Astrocyte (in vitro differentiated cells and primary cell): ENCODE data around the gene RNF125. TPM values are rescaled to one million over a fixed set of nuclear protein-coding genes. Genes with fewer than 3 reads are reported as not detected.

ENCODE experiments used
- DNase-seq: peaks from one replicate; pipeline ENCODE4 v3.0.0-alpha.2; 2010; ENCODE audit warnings: low read depth
- FAIRE-seq: peaks from 2 replicates; lab custom pipeline; 2011; peaks lifted over from hg19 to GRCh38; lab: Jason Lieb, UNC
- H2AFZ ChIP-seq: 2 replicates; pipeline ENCODE4 v1.6.0; 2012; ENCODE audit warnings: low read depth, low read length, inconsistent platforms
- H3K27ac ChIP-seq: 2 replicates; pipeline ENCODE4 v1.5.1; 2011; ENCODE audit warnings: low read depth, low read length, inconsistent platforms
- H3K27me3 ChIP-seq: 2 replicates; pipeline ENCODE4 v1.6.0; 2011; ENCODE audit warnings: low read length, inconsistent platforms; ENCODE audit not compliant: insufficient read depth
- H3K36me3 ChIP-seq: 2 replicates; pipeline ENCODE4 v1.5.1; 2011; ENCODE audit warnings: low read length, inconsistent platforms; ENCODE audit not compliant: insufficient read depth
- H3K4me1 ChIP-seq: 2 replicates; pipeline ENCODE4 v1.5.1; 2011; ENCODE audit warnings: low read length, inconsistent platforms; ENCODE audit not compliant: insufficient read depth
- H3K4me2 ChIP-seq: 2 replicates; pipeline ENCODE4 v1.6.0; 2012; ENCODE audit warnings: low read length, inconsistent platforms
- H3K4me3 ChIP-seq: 2 replicates; pipeline ENCODE4 v1.5.1; 2011; ENCODE audit warnings: low read depth, mild to moderate bottlenecking, low read length, inconsistent platforms; ENCODE audit not compliant: insufficient read depth
- H3K79me2 ChIP-seq: 2 replicates; pipeline ENCODE4 v1.6.0; 2012; ENCODE audit warnings: mild to moderate bottlenecking, low read length, inconsistent platforms; ENCODE audit not compliant: insufficient read depth
- H3K9ac ChIP-seq: 2 replicates; pipeline ENCODE4 v1.6.0; 2012; ENCODE audit warnings: mild to moderate bottlenecking, low read length, inconsistent platforms
- H3K9me3 ChIP-seq: 2 replicates; pipeline ENCODE4 v1.5.1; 2012; ENCODE audit warnings: low read depth, mild to moderate bottlenecking, low read length, inconsistent platforms; ENCODE audit not compliant: insufficient read depth
- H4K20me1 ChIP-seq: 2 replicates; pipeline ENCODE4 v1.6.0; 2012; ENCODE audit warnings: low read length, inconsistent platforms; ENCODE audit not compliant: insufficient read depth
- H3K27ac Mint-ChIP-seq: one replicate; pipeline ENCODE4 v1.8.0; 2021; ENCODE audit warnings: mild to moderate bottlenecking, mixed read lengths; ENCODE audit not compliant: unreplicated experiment
- H3K27me3 Mint-ChIP-seq: one replicate; pipeline ENCODE4 v1.8.0; 2021; ENCODE audit warnings: low read depth, mixed read lengths; ENCODE audit not compliant: unreplicated experiment
- H3K36me3 Mint-ChIP-seq: one replicate; pipeline ENCODE4 v1.8.0; 2021; ENCODE audit warnings: low read depth, mixed read lengths; ENCODE audit not compliant: unreplicated experiment
- H3K4me1 Mint-ChIP-seq: one replicate; pipeline ENCODE4 v1.8.0; 2021; ENCODE audit warnings: low read depth, mixed read lengths; ENCODE audit not compliant: unreplicated experiment
- H3K4me3 Mint-ChIP-seq: one replicate; pipeline ENCODE4 v1.8.0; 2021; ENCODE audit warnings: mild to moderate bottlenecking, moderate library complexity, mixed read lengths; ENCODE audit not compliant: unreplicated experiment
- H3K9me3 Mint-ChIP-seq: one replicate; pipeline ENCODE4 v1.8.0; 2021; ENCODE audit warnings: mild to moderate bottlenecking, mixed read lengths; ENCODE audit not compliant: unreplicated experiment
- EZH2 ChIP-seq: IDR thresholded peaks from 2 replicates; pipeline ENCODE4 v1.6.1; 2012; ENCODE audit warnings: mild to moderate bottlenecking, low read length, inconsistent platforms; ENCODE audit not compliant: insufficient read depth
- total RNA-seq: library from RNA; stranded (reverse); gene quantifications from 2 replicates; pipeline ENCODE4 v1.2.1, GENCODE V29; 2021
- TF ChIP-seq, protein P1 (sequence below): IDR thresholded peaks from 2 replicates; pipeline ENCODE4 v1.5.1; 2011; ENCODE audit warnings: low read depth, mild to moderate bottlenecking, inconsistent platforms, low read length, moderate library complexity; ENCODE audit not compliant: insufficient read depth

RNF125 gene
- total RNA-seq, 1 donor from 2014 or later: 1.9 TPM

DNA sequence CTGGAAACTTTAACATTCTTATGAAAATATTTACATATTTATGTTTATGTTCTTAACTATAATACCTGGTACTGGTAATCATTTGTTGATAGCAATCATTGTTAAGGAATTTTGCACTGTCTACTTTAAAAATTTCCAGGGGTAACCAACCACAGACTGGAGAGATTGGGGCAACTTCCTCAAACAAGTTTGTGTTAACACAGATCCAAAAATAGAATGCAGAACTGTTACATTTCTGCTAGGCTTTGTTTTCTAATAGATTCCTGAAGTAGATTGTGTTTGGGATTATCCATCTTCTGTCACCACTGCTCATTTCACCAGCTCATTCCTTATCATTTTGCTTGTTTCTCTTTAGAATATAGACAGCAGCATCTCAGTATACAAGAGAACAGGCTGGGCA, 23.7 kb downstream of the RNF125 start:
- no peak overlapping the region for H3K27ac ChIP-seq
- DNase-seq: no peak
- H3K4me2 ChIP-seq: no peak overlapping the region
- H3K27me3 ChIP-seq: no peaks in the 10 kb centered on the region
- no peaks in the 10 kb centered on the region for H3K4me1 ChIP-seq
- no peak for FAIRE-seq
- H3K4me3 ChIP-seq: no peak overlapping the region
- H4K20me1 ChIP-seq: no peaks in the 10 kb centered on the region
- H2AFZ ChIP-seq: no peak overlapping the region
- no peaks in the 10 kb centered on the region for H3K79me2 ChIP-seq
- H3K9me3 ChIP-seq: no peaks in the 10 kb centered on the region
- Mint-ChIP-seq H3K27ac (no peak overlapping the region), H3K36me3 (peaks cover 2% of the 10 kb centered on the region), H3K9me3 (peaks cover 1% of the 10 kb centered on the region), H3K4me3 (no peak overlapping the region), H3K27me3 (no peaks in the 10 kb centered on the region), H3K4me1 (no peaks in the 10 kb centered on the region)
- no peaks in the 10 kb centered on the region for H3K36me3 ChIP-seq
- H3K9ac ChIP-seq: no peak overlapping the region
- no peak for TF ChIP-seq EZH2
- TF ChIP-seq, protein P1, sequence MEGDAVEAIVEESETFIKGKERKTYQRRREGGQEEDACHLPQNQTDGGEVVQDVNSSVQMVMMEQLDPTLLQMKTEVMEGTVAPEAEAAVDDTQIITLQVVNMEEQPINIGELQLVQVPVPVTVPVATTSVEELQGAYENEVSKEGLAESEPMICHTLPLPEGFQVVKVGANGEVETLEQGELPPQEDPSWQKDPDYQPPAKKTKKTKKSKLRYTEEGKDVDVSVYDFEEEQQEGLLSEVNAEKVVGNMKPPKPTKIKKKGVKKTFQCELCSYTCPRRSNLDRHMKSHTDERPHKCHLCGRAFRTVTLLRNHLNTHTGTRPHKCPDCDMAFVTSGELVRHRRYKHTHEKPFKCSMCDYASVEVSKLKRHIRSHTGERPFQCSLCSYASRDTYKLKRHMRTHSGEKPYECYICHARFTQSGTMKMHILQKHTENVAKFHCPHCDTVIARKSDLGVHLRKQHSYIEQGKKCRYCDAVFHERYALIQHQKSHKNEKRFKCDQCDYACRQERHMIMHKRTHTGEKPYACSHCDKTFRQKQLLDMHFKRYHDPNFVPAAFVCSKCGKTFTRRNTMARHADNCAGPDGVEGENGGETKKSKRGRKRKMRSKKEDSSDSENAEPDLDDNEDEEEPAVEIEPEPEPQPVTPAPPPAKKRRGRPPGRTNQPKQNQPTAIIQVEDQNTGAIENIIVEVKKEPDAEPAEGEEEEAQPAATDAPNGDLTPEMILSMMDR: no peak

DNA sequence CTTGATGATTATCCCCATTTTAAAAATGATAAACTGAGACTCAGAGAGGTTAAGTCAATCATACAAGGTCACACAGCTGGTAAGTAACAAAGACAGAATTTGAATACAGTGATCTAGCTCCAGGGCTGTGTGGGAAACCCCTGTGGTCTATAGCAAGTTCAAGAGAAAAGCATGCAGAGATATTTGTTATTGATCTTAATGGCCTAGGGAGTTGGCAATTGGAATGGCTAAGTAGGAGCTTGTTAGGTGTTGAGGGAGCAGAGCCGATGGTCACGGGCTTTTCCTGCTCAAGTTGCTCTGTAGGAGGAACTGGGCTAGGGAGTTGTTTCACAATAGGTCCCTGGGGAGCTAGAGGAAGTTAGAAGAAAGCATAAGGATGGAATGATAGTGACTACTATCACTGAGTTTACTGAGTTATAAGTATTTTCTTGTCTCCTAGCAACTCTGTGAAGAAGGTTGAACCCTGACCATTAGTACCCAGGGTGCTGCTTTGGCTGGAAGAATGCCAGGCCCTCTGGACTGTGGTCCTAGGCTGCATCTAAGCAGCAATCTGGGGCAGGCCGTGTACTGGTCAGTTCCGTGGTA, 30.0 kb downstream of the RNF125 start:
- DNase-seq: no peak
- no peaks in the 10 kb centered on the region for H3K4me1 ChIP-seq
- Mint-ChIP-seq H3K27ac (no peak overlapping the region), H3K9me3 (no peaks in the 10 kb centered on the region), H3K27me3 (no peaks in the 10 kb centered on the region), H3K36me3 (no peaks in the 10 kb centered on the region), H3K4me3 (no peak overlapping the region), H3K4me1 (no peaks in the 10 kb centered on the region)
- no peak overlapping the region for H3K4me3 ChIP-seq
- H3K9me3 ChIP-seq: no peaks in the 10 kb centered on the region
- H4K20me1 ChIP-seq: no peaks in the 10 kb centered on the region
- no peaks in the 10 kb centered on the region for H3K27me3 ChIP-seq
- no peaks in the 10 kb centered on the region for H3K79me2 ChIP-seq
- no peak for FAIRE-seq
- no peak overlapping the region for H3K4me2 ChIP-seq
- H3K27ac ChIP-seq: no peak overlapping the region
- no peaks in the 10 kb centered on the region for H3K36me3 ChIP-seq
- TF ChIP-seq EZH2: no peak
- TF ChIP-seq, protein P1: no peak
- H2AFZ ChIP-seq: no peak overlapping the region
- H3K9ac ChIP-seq: no peak overlapping the region

DNA sequence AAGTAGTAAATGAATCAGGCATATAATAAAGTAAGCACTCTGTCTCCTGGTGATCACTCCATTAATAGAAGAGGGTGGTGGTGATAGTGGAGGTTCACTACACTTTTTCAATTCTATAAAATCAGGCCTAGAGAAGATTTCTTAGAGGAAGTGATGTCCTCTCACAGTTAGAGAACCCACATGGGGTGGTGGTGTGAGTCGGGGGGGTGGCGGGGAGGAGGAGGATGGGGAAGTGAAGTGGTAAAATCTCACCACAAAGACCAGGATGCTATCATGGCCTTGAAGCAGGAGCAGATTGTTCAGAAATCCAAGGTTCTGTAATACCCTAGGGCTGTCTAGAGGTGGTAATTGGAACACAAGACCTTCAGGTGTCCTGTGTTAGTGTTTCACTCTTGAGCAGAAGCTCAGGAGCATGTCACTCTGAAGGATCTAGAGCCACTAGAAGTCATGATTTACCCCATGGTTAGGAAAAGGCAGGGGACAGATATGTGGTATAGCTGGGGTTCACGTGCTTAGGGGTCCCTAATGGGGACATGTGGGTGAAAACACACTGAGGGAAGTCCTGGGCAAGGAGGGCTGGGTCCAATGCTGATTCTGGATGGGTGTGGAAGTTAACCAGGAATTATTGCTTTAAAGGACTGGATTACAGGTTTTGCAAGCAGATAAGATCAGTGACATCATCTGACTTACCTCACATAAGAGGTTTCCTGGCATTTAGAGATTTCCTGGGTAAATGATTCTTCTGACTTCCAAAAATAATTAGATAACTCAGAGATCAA, 31.0 kb downstream of the RNF125 start:
- TF ChIP-seq, protein P1: no peak
- no peak for TF ChIP-seq EZH2
- Histone ChIP-seq H3K4me2 (no peak overlapping the region), H4K20me1 (no peaks in the 10 kb centered on the region), H3K4me3 (no peak overlapping the region), H2AFZ (no peak overlapping the region), H3K9ac (no peak overlapping the region), H3K9me3 (no peaks in the 10 kb centered on the region), H3K27ac (no peak overlapping the region), H3K4me1 (no peaks in the 10 kb centered on the region), H3K79me2 (no peaks in the 10 kb centered on the region), H3K27me3 (no peaks in the 10 kb centered on the region), H3K36me3 (no peaks in the 10 kb centered on the region)
- no peak overlapping the region for H3K27ac Mint-ChIP-seq
- no peak overlapping the region for H3K4me3 Mint-ChIP-seq
- peak; percentile 52 for DNase-seq
- H3K36me3 Mint-ChIP-seq: no peaks in the 10 kb centered on the region
- no peaks in the 10 kb centered on the region for H3K4me1 Mint-ChIP-seq
- FAIRE-seq: no peak
- H3K9me3 Mint-ChIP-seq: no peaks in the 10 kb centered on the region
- H3K27me3 Mint-ChIP-seq: no peaks in the 10 kb centered on the region
